HepG2 (cell line): Measurements from ENCODE around the gene RAP2A. TPM values are rescaled to one million over a fixed set of nuclear protein-coding genes. Genes with fewer than 3 reads are reported as not detected.

Experiments used
- ATAC-seq: fragments of 200-7000 bp; cut with Tn5 transposase; 3 replicates; pipeline ENCODE4 v1.9.1; 2020; ENCODE audit warnings: mild to moderate bottlenecking, moderate library complexity
- BruUV-seq: library from RNA; stranded (reverse); fragments of 400-500 nt; replicated peaks from 2 replicates; lab custom pipeline; 2021; lab: Mats Ljungman, UMichigan
- CTCF ChIA-PET: fragments of 300-600 bp; formaldehyde crosslinking; extraction: SDS; loops from one replicate; lab custom pipeline; 2021; ENCODE audit warnings: low total read pairs, inconsistent platforms, low intra/inter-chr PET ratio; lab: Yijun Ruan, JAX
- POLR2A ChIA-PET: fragments of 350-600 bp; sonication (Branson Sonifier 250); formaldehyde crosslinking; loops from one replicate; lab custom pipeline; 2020; ENCODE audit warnings: antibody characterized with exemption, inconsistent platforms; lab: Yijun Ruan, JAX
- DNase-seq: peaks from one replicate; pipeline ENCODE4 v3.0.0-alpha.2; 2015; ENCODE audit warnings: low spot score
- FAIRE-seq: peaks from 3 replicates; lab custom pipeline; 2011; peaks lifted over from hg19 to GRCh38; lab: Jason Lieb, UNC
- H2AFZ ChIP-seq: one replicate; pipeline ENCODE4 v1.6.1; 2011; ENCODE audit warnings: low read length, inconsistent platforms
- H3K27ac ChIP-seq: fragments of 300-600 bp; 3 replicates; pipeline ENCODE4 v1.8.0; 2011; ENCODE audit warnings: mixed run types, mild to moderate bottlenecking, mixed read lengths, low read length, inconsistent platforms; ENCODE audit not compliant: insufficient read depth; ENCODE audit errors: extremely low read length
- H3K27me3 ChIP-seq, 2 experiments: fragments of 200-600 bp in 1 of 2; 2 replicates in 1 of 2; 3 replicates in 1 of 2; pipeline versions ENCODE4 v1.6.0 to v1.8.0; 2011; ENCODE audit warnings: low read length in 2 of 2, mild to moderate bottlenecking in 2 of 2, moderate library complexity in 2 of 2, inconsistent platforms in 1 of 2; ENCODE audit not compliant: insufficient read depth in 2 of 2, control insufficient read depth in 1 of 2
- H3K36me3 ChIP-seq, 2 experiments: fragments of 200-600 bp in 1 of 2; replicated peaks in 1 of 2; 2 replicates in 1 of 2; 3 replicates in 1 of 2; pipeline versions ENCODE4 v1.5.1 to v1.8.0; 2011; ENCODE audit warnings: low read length in 2 of 2, inconsistent platforms in 1 of 2; ENCODE audit not compliant: insufficient read depth in 2 of 2, control insufficient read depth in 1 of 2
- H3K4me1 ChIP-seq: 2 replicates; pipeline ENCODE4 v1.5.1; 2012; ENCODE audit warnings: low read length, inconsistent platforms; ENCODE audit not compliant: insufficient read depth
- H3K4me2 ChIP-seq: 2 replicates; pipeline ENCODE4 v1.6.0; 2011; ENCODE audit warnings: low read depth, low read length, inconsistent platforms
- H3K4me3 ChIP-seq, 3 experiments: fragments of 200-600 bp in 1 of 3; sonication (generic), shearing (Covaris generic) in 1 of 3; replicated peaks in 1 of 3; 2 replicates each; pipeline ENCODE4 v1.5.1; 2011 to 2016; ENCODE audit warnings: low read length in 3 of 3, inconsistent platforms in 2 of 3, low read depth in 2 of 3, mild to moderate bottlenecking in 2 of 3, control low read depth in 1 of 3, mixed read lengths in 1 of 3; ENCODE audit not compliant: insufficient read depth in 1 of 3
- H3K79me2 ChIP-seq: one replicate; pipeline ENCODE4 v1.6.1; 2011; ENCODE audit warnings: low read length, inconsistent platforms; ENCODE audit not compliant: insufficient read depth
- H3K9ac ChIP-seq: 2 replicates; pipeline ENCODE4 v1.6.0; 2011; ENCODE audit warnings: mild to moderate bottlenecking, low read depth, low read length, inconsistent platforms; ENCODE audit not compliant: insufficient read depth
- H3K9me3 ChIP-seq: 2 replicates; pipeline ENCODE4 v1.5.1; 2012; ENCODE audit warnings: mild to moderate bottlenecking, low read length
- H4K20me1 ChIP-seq: 2 replicates; pipeline ENCODE4 v1.6.0; 2011; ENCODE audit warnings: inconsistent platforms, mild to moderate bottlenecking, low read length, moderate library complexity; ENCODE audit not compliant: insufficient read depth
- ATF7 ChIP-seq, 2 experiments: fragments of 450-650 bp in 1 of 2; sonication (generic) in 1 of 2; formaldehyde crosslinking in 1 of 2; IDR thresholded peaks; 2 replicates each; pipeline versions ENCODE4 v1.4.0 to v1.6.1; 2016 to 2020; ENCODE audit warnings: antibody characterized with exemption in 1 of 2, mild to moderate bottlenecking in 1 of 2, missing genetic modification reagents in 1 of 2
- GLI4 ChIP-seq: sonication (generic); formaldehyde crosslinking; IDR thresholded peaks from 2 replicates; pipeline ENCODE4 v1.5.1; 2020; ENCODE audit warnings: missing genetic modification reagents, mild to moderate bottlenecking, moderate library complexity, borderline replicate concordance
- ONECUT2 ChIP-seq: sonication (generic); formaldehyde crosslinking; IDR thresholded peaks from 2 replicates; pipeline ENCODE4 v1.4.0; 2020; ENCODE audit warnings: missing genetic modification reagents
- ZNF503 ChIP-seq: sonication (generic); formaldehyde crosslinking; IDR thresholded peaks from 2 replicates; pipeline ENCODE4 v1.4.0; 2020; ENCODE audit warnings: missing genetic modification reagents
- ZNF576 ChIP-seq: sonication (generic); formaldehyde crosslinking; IDR thresholded peaks from 2 replicates; pipeline ENCODE4 v1.4.0; 2020; ENCODE audit warnings: mild to moderate bottlenecking, missing genetic modification reagents
- WGBS: methylation state at CpG from one replicate; pipeline ENCODE4 v1.1.6; 2017; ENCODE audit warnings: low lambda C conversion rate; 5-methylcytosine and 5-hydroxymethylcytosine counted together
- in situ Hi-C: cut with HindIII; loops from 2 replicates; pipeline ENCODE4 v1.10.0; 2017; ENCODE audit warnings: low pct_unique_long_range_greater_than_20kb; ENCODE audit not compliant: extremely low pct_ligation_motif_present
- intact Hi-C: fragments of 100-400 bp; cut with micrococcal nuclease; formaldehyde crosslinking; loops from one replicate; pipeline ENCODE4 v1.10.0; 2022; ENCODE audit not compliant: unreplicated experiment
- polyA plus RNA-seq, 8 experiments: library from polyadenylated mRNA; depleted of rRNA in 3 of 8; stranded (reverse) in 7 of 8; unstranded in 1 of 8; fragments of >200 nt; fragmentation: Illumina TruSeq in 4 of 8; extraction: Trizol in 4 of 8; gene quantifications; 2 replicates each; pipeline versions ENCODE4 v1.2.1 to v1.2.3, GENCODE V29; 2011 to 2016; ENCODE audit warnings: low read depth in 4 of 8, missing spikeins in 1 of 8, mixed read lengths in 1 of 8; ENCODE audit not compliant: insufficient read depth in 1 of 8
- total RNA-seq, 5 experiments: library from RNA; depleted of rRNA; stranded (reverse); fragments of >200 nt; fragmentation: Illumina TruSeq; extraction: Trizol; gene quantifications; 2 replicates each; pipeline ENCODE4 v1.2.3, GENCODE V29; 2016; ENCODE audit warnings: low read depth in 1 of 5
- TF ChIP-seq, protein P1 (sequence below): sonication (generic); formaldehyde crosslinking; IDR thresholded peaks from 2 replicates; pipeline ENCODE4 v1.4.0; 2020; ENCODE audit warnings: missing genetic modification reagents, borderline replicate concordance
- TF ChIP-seq, protein P2 (sequence below): sonication (generic); formaldehyde crosslinking; IDR thresholded peaks from 2 replicates; pipeline ENCODE4 v1.4.0; 2020; ENCODE audit warnings: missing genetic modification reagents
- TF ChIP-seq, protein P3 (sequence below): IDR thresholded peaks from 2 replicates; pipeline ENCODE4 v1.6.1; 2016; ENCODE audit warnings: mild to moderate bottlenecking

RAP2A gene
- total and polyA plus RNA-seq, 2 of the 13 experiments (the other 11 are each of a cell fraction or from before 2014, with no cell fraction given): 9.9 to 23.1 TPM

- Histone ChIP-seq H3K27me3 (no peaks in the 10 kb centered on the region; a peak in 1 of 5 replicates), H3K4me1 (no peaks in the 10 kb centered on the region), H3K4me3 (no peak overlapping the region), H4K20me1 (no peaks in the 10 kb centered on the region), H2AFZ (no peak overlapping the region), H3K36me3 (no peaks in the 10 kb centered on the region), H3K9me3 (no peaks in the 10 kb centered on the region), H3K79me2 (no peaks in the 10 kb centered on the region), H3K4me2 (no peak overlapping the region), H3K27ac (no peak overlapping the region), H3K9ac (no peak overlapping the region)
- POLR2A ChIA-PET: no interaction called here
- 40% methylated on average over 2 of the region's 2 CpGs for WGBS
- FAIRE-seq (no peak), DNase-seq (no peak), ATAC-seq (no peak)
- BruUV-seq: no TSS peak
- TF ChIP-seq ZNF503 (CRISPR knock-in tag) (no peak), ONECUT2 (CRISPR knock-in tag) (no peak), ATF7 (IDR thresholded peaks at IDR 0.05) (no peak), ATF7 (CRISPR knock-in tag; IDR thresholded peaks at IDR 0.05) (no peak), ZNF576 (CRISPR knock-in tag) (no peak), GLI4 (no peak)
- TF ChIP-seq, protein P1, sequence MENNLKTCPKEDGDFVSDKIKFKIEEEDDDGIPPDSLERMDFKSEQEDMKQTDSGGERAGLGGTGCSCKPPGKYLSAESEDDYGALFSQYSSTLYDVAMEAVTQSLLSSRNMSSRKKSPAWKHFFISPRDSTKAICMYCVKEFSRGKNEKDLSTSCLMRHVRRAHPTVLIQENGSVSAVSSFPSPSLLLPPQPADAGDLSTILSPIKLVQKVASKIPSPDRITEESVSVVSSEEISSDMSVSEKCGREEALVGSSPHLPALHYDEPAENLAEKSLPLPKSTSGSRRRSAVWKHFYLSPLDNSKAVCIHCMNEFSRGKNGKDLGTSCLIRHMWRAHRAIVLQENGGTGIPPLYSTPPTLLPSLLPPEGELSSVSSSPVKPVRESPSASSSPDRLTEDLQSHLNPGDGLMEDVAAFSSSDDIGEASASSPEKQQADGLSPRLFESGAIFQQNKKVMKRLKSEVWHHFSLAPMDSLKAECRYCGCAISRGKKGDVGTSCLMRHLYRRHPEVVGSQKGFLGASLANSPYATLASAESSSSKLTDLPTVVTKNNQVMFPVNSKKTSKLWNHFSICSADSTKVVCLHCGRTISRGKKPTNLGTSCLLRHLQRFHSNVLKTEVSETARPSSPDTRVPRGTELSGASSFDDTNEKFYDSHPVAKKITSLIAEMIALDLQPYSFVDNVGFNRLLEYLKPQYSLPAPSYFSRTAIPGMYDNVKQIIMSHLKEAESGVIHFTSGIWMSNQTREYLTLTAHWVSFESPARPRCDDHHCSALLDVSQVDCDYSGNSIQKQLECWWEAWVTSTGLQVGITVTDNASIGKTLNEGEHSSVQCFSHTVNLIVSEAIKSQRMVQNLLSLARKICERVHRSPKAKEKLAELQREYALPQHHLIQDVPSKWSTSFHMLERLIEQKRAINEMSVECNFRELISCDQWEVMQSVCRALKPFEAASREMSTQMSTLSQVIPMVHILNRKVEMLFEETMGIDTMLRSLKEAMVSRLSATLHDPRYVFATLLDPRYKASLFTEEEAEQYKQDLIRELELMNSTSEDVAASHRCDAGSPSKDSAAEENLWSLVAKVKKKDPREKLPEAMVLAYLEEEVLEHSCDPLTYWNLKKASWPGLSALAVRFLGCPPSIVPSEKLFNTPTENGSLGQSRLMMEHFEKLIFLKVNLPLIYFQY: no peak
- TF ChIP-seq, protein P2, sequence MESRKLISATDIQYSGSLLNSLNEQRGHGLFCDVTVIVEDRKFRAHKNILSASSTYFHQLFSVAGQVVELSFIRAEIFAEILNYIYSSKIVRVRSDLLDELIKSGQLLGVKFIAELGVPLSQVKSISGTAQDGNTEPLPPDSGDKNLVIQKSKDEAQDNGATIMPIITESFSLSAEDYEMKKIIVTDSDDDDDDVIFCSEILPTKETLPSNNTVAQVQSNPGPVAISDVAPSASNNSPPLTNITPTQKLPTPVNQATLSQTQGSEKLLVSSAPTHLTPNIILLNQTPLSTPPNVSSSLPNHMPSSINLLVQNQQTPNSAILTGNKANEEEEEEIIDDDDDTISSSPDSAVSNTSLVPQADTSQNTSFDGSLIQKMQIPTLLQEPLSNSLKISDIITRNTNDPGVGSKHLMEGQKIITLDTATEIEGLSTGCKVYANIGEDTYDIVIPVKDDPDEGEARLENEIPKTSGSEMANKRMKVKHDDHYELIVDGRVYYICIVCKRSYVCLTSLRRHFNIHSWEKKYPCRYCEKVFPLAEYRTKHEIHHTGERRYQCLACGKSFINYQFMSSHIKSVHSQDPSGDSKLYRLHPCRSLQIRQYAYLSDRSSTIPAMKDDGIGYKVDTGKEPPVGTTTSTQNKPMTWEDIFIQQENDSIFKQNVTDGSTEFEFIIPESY (CRISPR knock-in tag): no peak
- TF ChIP-seq, protein P3, sequence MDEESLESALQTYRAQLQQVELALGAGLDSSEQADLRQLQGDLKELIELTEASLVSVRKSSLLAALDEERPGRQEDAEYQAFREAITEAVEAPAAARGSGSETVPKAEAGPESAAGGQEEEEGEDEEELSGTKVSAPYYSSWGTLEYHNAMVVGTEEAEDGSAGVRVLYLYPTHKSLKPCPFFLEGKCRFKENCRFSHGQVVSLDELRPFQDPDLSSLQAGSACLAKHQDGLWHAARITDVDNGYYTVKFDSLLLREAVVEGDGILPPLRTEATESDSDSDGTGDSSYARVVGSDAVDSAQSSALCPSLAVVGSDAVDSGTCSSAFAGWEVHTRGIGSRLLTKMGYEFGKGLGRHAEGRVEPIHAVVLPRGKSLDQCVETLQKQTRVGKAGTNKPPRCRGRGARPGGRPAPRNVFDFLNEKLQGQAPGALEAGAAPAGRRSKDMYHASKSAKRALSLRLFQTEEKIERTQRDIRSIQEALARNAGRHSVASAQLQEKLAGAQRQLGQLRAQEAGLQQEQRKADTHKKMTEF (CRISPR knock-in tag): no peak
- in situ Hi-C loops: no loop called here
- intact Hi-C loops: no loop called here
- CTCF ChIA-PET: no interaction called here
Measured at GRCh38 chr13:97484301-97484700, 50.3 kb downstream of the RAP2A start.
